HG03565 (cell line): ENCODE measurements around the gene LY6G5B.
A peak's percentile ranks its signal among the peaks of the same experiment; 100 is the strongest.

Source experiments
- ATAC-seq: cut with Tn5 transposase; IDR thresholded peaks from one replicate; pipeline ENCODE4 v1.9.1; 2021; ENCODE audit warnings: mild to moderate bottlenecking, moderate library complexity; ENCODE audit not compliant: unreplicated experiment

The LY6G5B gene

DNA sequence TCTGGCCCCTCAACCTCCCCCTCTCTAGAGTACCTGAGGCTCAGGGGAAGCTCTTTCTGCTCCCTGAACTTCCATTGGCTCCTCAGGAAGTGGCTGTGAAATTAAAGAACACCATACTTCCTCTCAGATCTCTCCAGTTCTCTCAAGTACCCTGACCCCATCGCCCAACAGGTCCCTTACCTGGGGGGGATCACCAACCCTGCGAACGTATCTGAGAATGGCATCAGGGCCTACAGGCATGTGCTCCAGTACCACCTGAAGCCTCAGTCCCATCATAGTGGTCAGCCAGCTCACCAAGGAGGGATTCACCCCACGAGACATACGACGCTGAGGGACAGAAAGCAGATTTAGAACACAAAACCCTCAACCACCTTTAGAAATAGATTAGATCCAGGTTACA is 29.2 kb upstream of the LY6G5B start:
- ATAC-seq: no peak

DNA sequence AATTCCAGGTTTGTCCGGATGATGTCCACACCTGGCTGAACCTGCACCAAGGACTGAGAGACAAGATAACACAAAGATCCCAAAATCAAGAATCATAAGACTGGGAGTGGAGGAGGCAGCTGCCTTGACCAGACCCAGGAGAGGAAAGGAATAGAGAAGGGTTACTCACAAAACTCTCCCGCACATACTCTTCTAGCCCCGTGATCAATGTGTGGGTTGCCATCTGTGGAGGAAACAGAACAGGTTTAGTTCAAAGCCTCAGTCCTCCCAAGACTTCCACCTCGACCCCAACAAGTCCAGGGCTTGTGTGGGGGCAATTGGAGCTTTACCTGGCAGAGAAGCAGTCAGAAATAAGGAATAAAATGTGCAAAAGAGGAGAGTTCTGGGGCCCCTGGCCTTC is 28.4 kb upstream of the LY6G5B start:
- no peak for ATAC-seq

DNA sequence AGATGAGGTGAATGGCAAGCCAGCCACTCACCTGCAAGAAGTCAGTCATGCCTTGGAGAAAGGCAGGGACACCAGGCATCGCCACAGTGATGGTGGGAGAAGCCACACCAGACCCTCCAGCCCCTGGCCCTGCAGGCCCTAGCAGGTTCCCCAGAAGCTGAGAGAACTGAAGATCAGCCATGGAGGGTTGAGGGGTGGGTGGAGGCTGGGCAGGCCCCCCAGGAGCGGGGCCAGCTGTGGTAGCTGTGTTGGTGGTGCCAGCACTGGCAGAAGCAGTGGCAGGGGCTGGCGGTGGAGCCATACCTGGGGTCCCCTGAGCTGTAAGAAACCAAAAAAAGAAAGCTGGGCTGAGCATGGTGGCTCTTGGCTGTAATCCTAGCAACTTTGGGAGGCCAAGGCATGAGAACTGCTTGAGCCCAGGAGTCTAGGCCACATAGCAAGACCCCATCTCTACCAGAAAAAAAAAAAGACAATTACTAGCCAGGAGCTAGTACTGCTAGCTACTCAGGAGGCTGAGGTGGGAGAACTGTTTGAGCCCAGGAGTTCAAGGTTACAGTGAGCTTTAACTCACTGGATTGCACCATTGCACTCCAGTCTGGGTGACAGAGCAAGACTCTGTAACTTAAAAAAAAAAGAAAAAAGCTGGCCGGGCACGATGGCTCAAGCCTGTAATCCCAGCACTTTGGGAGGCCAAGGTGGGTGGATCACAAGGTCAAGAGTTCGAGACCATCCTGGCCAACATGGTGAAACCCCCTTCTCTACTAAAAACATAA is 26.8 kb upstream of the LY6G5B start:
- ATAC-seq: no peak

DNA sequence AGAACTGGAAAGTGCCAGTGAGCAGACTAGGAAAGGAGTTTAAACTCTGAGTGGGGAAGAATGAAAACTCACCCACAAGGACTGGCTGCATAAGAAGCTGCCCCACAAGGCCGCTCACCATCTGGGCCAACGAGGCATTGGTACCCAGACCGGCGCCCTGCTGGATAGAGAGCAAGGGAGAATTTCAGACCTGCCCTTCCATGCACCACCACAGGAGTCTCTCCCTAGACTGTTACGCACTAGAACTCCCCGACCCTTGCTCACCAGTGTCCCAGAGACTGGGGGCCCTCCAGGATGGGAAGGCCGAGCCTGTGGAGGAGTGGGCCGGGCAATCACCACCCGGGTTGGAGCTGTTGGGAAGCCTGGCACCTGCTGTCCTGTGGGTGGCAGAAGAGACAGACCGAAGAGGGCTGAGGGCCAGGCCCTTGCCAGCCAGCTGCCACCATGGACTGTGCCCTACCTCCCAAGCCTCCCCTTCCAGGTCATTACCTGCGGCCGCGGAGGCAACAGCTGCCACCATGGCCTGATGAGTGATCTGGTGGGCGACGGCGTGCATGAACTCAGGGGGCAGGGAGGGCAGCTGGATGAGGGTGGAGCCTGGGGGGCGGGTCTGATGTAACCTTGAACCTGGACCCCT is 25.8 kb upstream of the LY6G5B start:
- ATAC-seq: no peak

DNA sequence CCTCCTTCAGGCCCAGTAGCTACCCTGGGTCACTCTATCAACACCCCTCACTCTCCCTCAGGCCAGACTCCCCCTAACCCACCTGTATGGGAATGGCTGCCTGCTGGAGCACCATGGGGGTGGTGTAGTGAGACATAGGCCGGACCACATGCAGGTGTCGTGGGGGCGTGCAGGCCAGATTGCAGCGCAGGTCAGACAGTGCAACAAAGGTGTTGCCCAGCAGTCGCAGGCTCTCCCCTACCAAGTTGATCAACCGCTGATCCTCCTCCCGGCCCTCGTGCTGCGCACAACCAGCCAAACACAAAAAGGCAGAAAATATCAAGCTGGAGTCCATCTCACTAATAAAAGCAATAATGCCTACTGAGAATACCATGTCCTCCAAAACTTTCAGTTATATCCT is 24.5 kb upstream of the LY6G5B start:
- ATAC-seq: no peak

DNA sequence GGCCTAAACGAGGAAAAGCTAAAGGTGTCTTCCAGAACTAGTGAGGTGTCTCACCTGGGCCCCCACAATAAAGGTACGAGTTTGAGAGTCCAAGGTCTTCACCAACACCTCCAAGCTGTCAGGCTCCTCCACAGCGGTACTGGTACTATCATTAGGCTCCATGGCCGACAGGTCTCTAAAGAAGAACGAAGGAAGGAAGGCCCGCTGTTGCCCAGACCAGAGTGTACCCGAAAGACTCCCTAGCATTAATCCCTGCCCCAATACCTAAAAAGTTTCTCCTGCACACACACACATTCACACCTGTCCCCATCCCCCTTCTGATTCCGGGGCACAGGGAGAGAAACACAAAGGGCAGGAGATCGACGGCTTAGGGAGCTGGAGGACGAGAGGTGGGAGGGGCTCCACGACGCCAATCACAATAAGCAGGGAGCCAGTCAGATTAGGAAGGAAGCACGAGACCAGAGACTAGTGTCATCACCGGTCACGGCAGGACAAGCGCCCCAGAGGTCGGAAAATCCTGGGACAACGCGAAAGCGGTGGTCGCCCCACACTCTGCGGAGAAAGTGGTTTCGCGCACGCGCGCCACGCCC is 18.1 kb upstream of the LY6G5B start:
- ATAC-seq: peak; percentile 20

DNA sequence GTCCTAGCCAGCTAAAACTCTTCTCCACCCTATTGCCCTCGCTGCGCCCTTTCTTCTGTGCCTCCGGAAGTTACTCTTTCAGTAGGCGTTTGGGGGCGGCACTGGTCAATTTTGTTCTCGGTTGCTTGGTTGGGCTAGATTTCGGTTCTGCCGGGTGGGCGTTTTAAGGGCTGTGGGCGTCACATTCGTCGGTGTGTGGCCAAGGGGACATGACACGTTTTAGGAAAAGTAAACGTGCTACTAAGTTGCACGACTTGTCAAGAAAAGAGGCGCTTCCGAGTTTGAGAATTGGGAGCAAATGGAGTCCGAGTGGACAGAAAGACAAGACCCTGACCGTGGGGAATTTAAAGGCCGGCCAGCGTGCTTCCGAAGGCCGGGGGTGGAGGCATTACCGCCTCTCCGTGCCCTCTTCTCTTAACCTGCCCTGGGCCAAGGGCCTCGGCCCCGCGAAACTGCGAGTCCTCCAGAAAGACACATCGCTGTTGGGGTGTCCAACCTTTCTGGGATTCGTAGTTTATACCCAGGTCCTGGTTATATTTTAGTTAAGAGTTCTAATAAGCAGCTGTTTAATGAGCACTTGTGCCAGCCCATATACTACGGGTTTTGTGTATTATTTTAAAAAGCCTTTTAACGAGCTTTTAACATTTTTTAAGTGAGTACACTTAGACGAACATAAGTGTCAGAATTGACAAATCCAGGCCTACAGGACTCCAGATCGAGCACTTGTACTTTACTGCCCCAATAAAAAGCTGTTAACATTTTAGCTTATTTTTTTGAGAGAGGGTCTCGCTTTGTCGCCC is 16.7 kb upstream of the LY6G5B start:
- peak; percentile 45 for ATAC-seq

DNA sequence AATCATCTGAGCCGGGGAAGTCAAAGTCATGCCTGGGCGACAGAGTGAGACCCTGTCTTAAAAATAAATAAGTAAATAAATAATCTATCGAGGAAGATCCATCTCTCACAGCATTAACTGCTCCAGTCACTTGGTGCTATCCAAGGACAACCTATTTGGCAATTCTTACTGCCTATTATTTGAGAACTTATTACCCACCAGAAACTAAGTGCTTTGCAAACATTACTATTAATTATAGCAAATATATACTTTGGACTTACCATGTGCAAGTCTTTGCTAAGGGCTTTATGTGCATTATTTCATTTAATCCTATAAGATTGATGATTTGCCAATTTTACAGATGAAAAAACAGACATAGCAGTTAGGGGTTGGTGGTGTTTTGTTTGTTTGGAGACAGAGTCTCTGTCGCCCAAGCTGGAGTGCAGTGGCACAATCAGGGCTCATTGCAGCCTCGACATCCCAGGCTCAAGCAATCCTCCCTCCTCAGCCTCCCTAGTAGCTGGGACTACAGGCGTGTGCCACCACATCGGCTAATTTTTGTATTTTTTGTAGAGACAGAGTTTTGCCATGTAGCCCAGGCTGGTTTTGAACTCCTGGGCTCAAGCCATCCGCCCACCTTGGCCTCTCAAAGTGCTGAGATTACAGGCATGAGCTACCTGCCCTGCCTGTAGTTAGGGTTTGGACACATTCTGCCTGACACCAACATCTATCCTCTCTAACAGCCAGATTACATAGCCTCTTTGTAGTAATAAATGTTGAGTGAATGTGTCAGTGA is 15.0 kb upstream of the LY6G5B start:
- ATAC-seq: no peak

DNA sequence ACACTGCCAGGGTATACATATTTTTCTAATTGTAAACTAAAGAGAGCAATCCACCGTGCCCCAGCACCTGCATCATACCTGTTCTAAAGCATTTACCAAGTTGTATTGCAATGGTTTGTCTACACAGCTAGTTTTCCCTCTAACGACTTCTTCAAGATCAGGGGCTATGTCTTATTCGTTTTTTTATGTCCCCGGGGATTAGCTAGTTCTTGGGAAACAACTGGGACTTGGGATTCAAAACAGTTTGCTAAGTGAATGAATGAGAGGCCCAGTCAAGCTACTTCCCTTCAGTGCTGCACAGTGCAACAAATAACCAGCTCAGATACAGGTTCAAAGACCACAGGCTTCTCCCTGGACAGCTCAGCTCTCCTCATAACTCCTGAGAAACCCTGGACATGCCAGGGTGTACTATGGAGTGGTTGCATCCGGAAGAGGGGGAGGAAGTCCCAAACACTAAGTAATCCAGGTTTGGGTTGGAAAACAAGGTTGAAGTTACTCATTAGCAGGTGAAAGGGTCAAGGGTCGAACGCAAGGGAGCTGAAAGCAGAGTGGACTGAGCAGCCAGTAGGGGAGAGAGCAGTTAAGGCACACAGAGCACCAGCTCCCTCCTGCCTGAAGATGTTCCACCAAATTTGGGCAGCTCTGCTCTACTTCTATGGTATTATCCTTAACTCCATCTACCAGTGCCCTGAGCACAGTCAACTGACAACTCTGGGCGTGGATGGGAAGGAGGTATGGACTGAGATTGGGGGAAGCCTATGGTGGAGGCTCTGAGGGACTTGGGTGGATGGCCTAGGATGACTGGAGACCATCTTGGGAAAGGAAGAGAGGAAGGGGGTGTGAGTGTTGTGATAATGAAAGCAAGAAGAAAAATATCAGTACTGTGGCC is 14.2 kb upstream of the LY6G5B start, which contains the start of gene APOM:
Gene APOM (plus strand): TSS at position 546 of the 889 bp plus-strand sequence. CDS start 73 bp downstream, at position 619.
- no peak for ATAC-seq

DNA sequence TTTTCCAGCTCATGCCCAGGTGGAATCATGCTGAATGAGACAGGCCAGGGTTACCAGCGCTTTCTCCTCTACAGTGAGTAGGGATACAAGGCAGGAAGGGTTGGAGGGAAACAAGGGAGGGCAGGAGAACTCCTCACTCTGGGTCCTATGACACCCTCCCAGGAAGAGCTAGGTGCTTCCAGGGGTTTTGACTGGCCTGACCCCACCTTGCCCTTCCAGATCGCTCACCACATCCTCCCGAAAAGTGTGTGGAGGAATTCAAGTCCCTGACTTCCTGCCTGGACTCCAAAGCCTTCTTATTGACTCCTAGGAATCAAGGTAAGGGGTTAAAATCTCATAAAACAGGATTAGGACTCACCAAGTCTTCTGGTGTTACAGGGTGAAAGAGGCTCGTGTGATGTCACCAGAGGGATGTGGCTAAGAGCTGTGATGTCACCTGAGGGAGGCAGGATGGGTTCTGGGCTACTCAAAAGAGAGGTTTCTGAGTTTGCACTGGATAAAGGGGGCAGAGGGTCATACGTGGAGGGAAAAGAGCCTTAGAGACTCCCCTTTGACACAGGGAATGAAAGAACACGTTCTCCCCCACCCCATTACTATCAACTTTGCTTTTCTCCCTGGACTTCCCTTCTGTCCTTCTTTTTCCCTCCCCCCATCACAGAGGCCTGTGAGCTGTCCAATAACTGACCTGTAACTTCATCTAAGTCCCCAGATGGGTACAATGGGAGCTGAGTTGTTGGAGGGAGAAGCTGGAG is 12.2 kb upstream of the LY6G5B start:
- no peak for ATAC-seq

DNA sequence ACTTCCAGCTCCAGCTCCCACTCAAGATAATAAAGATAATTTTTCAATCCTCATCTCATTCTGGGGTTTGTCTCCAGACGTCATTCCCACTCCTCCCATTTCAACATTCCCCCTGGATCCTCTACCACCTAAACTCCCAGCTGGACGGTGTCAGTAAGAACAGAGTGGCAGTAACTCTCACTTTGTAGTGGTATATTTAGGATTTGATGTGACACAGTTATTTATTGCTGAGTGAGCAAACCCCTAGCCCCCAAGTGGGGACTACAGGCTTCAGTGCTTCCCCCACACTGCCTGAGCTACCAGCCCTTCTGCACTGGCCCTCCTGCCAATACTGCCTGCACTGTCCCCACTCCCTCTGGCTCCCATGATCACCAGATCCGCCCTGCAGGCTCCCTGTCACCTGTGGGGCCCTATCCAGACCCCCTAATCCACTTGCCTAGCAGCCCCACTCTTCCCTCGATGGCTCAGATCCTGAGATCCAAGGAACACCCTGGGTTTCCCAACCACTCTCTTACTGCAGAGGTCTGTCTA is 11.6 kb upstream of the LY6G5B start:
- ATAC-seq: no peak

DNA sequence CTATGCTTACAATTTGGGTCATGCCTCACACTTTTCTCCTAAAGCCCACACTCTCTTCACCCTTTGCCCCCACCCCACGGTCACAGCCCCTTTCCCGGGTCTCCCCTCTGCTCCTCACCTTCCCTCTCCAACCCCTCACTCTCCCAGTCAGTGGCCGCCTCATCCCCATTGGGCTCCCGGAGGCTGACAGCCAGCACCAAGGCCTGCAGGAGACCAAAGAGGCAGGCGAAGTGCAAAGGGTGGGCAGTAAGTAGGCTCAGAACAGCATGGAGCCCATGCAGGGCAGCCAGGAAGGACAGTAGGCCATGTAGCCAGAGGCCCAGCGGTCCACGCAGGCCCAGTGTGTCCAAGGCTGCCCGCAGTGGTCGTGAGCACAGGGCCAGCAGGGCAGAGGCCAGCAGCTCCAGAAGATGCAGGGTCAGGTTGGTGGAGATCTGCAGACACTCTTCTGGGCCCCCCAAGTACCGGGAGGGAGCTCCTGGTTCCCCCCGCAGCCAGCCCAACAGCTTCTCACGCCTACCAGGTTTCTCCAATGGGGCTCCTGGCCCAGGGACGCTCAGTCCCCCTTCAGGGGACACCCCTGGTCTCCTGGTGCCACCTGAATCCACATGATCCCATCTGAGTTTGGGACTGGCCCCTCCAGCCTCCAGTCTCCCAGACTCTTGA is 10.7 kb upstream of the LY6G5B start:
- no peak for ATAC-seq

DNA sequence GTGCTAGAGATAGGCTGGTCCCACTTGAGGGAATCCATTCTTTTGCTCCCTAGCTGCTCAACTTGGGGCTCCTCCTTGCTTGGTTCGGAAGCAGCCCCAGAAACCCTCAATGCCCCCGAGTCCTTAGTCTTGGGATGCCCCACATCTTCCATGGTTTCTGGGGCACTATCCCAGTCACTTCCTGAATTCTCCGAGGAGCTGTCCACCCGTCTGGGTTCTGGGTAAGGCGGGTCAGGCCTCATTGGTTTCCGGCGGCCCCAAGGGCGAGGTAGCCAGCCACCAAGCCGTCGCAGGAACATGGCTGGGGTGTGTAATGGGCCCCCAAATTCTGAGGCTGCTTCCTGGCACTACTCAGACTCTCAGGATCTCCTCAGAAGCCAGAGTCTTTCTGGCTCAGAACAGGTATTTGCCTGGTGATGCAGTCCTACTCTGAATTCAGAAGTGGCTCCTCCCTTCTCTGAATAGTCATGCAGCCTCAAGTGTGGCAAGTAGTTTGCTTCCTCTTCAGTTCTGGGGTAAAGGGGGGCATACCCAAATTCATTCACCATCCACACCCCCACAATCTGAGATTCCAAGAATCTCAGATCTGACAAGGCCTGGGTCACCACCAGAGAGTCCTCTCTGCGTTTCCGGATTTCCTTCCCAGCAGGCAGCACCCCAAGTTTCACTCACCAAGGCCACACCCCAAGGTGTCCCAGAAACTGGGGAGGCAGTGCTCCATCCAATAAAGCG is 10.0 kb upstream of the LY6G5B start:
- ATAC-seq: no peak

DNA sequence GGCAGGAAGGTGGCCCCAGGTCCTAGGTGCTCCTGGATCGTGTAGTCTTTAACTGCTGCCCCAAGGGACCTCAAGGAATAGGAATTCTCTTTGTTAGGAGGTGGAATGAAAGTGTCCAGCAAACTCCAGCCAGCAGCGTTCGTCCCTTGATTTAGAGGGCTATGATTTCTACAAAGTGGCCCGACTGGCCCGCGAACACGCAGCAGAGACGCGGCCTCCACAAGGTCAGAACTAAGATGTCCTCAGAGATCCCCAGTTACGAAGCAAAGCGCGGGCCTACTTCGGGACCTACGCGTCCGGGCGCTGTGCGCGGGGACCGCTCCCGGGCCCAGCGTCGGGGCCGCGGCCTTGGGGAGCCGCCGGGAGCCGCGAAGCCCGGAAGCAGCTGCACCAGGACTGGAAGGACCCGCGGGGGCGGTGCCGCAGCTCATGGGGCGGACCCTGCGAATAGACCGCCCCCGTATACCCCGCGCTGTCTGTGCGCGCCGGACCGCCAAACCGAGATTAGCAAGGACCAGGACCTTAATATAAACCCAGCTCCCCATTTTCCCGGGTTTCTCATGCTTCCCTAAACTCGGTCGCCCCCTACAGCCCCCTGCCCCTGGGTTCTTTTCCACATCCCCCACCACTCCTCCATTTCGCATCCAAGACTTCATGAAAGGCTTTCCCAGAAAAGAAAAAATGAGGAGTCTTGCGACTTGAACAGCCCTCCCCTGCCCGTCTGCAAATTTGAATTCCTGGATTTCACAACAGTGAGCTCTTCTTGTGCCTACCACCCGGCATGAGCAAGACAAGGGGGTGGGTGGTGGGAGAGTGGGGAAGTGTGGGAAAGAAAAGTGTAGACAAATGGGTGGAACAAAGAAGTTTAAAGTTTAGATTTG is 9.2 kb upstream of the LY6G5B start, which contains the start of gene C6orf47:
Gene C6orf47 (minus strand): TSS at position 398 of the 881 bp plus-strand sequence. CDS start 831 bp downstream, outside the sequence.
- ATAC-seq: no peak

DNA sequence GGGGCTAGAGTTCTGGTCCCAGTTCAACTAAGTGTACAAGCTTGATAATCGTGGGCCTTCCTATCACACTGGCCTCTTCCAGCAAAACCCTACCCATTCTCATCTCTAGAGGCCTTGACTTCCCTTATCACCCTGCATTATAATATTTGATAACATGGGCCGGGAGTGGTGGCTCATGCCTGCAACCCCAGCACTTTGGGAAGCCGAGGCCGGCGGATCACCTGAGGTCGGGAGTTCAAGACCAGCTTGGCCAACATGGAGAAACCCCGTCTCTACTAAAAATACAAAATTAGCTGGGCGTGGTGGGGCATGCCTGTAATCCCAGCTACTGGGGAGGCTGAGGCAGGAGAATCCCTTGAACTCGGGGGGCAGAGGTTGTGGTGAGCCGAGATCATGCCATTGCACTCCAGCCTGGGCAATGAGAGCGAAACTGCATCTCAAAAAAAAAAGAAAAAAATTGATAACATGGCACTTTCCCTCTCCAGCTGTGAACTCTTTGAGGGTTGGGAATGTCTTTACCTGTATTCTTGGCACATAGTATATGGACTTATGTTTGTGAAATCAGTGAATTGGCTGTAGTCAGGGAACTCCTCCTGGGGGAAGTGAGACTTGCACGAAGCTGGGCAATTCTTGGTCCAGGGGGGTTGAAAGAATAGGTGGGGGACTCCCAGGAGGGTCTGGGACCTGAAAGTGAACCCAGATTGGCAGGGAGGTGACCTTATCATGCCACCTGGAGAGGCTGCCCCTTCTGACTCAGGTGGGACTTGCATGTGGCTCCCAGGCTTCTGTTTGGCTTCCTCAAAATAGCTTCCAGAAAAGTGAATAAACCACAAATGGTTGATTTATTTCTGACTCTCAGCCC is 8.3 kb upstream of the LY6G5B start:
- no peak for ATAC-seq
